ENCODE results near the gene LYVE1. TPM values are rescaled to one million over a fixed set of nuclear protein-coding genes. Genes with fewer than 3 reads are reported as not detected.

LYVE1 gene
- total RNA-seq, 2 donors from 2014 or later, result 6.9 to 31.4 TPM

GRCh38 chr11:10565493-10565892, 3.0 kb downstream of the LYVE1 start:
- no peak overlapping the region for H3K4me3 ChIP-seq
- DNase-seq (no peak), ATAC-seq (no peak)
- H3K27ac ChIP-seq, result no peak overlapping the region
- 92% methylated on average over 4 of the region's 4 CpGs for WGBS, 2 donors
- intact Hi-C loops (cut with DNase I), result no loop called here
- H3K27me3 ChIP-seq, result no peaks in the 10 kb centered on the region
- H3K36me3 ChIP-seq (replicated peaks in 1 of 2; ENCODE audit: insufficient read depth in 1 of 2, low read depth in 2 of 2), result no peaks in the 10 kb centered on the region
- no peaks in the 10 kb centered on the region for H3K9me3 ChIP-seq
- TF ChIP-seq, protein P1, sequence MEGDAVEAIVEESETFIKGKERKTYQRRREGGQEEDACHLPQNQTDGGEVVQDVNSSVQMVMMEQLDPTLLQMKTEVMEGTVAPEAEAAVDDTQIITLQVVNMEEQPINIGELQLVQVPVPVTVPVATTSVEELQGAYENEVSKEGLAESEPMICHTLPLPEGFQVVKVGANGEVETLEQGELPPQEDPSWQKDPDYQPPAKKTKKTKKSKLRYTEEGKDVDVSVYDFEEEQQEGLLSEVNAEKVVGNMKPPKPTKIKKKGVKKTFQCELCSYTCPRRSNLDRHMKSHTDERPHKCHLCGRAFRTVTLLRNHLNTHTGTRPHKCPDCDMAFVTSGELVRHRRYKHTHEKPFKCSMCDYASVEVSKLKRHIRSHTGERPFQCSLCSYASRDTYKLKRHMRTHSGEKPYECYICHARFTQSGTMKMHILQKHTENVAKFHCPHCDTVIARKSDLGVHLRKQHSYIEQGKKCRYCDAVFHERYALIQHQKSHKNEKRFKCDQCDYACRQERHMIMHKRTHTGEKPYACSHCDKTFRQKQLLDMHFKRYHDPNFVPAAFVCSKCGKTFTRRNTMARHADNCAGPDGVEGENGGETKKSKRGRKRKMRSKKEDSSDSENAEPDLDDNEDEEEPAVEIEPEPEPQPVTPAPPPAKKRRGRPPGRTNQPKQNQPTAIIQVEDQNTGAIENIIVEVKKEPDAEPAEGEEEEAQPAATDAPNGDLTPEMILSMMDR (IDR thresholded peaks at IDR 0.05), result no peak
- no peak for TF ChIP-seq POLR2A (IDR thresholded peaks at IDR 0.05)
- peaks cover 9% of the 10 kb centered on the region for H3K4me1 ChIP-seq

- peaks cover 9% of the 10 kb centered on the region for H3K4me1 ChIP-seq
- DNase-seq (no peak), ATAC-seq (no peak)
- H3K4me3 ChIP-seq, result no peak overlapping the region
- 37 to 55% methylated on average over 1 of the region's 1 CpG for WGBS, 2 donors
- no peak overlapping the region for H3K27ac ChIP-seq
- H3K27me3 ChIP-seq, result no peaks in the 10 kb centered on the region
- intact Hi-C loops (cut with DNase I), result no loop called here
- no peaks in the 10 kb centered on the region for H3K36me3 ChIP-seq (replicated peaks in 1 of 2; ENCODE audit: insufficient read depth in 1 of 2, low read depth in 2 of 2)
- no peaks in the 10 kb centered on the region for H3K9me3 ChIP-seq
- no peak for TF ChIP-seq POLR2A (IDR thresholded peaks at IDR 0.05)
- TF ChIP-seq, protein P1 (IDR thresholded peaks at IDR 0.05), result peak in 2 of 7 experiments; percentile 4 to 15
Observed at GRCh38 chr11:10564696-10565318, 3.7 kb downstream of the LYVE1 start.

- intact Hi-C loops (cut with DNase I), result no loop called here
- no peak for ATAC-seq
- WGBS, 2 donors, result 66 to 69% methylated on average over 3 of the region's 3 CpGs
- Histone ChIP-seq H3K36me3 (replicated peaks in 1 of 2; ENCODE audit: insufficient read depth in 1 of 2, low read depth in 2 of 2) (no peaks in the 10 kb centered on the region), H3K4me3 (no peak overlapping the region), H3K9me3 (no peaks in the 10 kb centered on the region), H3K27me3 (no peaks in the 10 kb centered on the region), H3K4me1 (peaks cover 9% of the 10 kb centered on the region), H3K27ac (no peak overlapping the region)
- DNase-seq, result no peak
- TF ChIP-seq POLR2A (IDR thresholded peaks at IDR 0.05), result no peak
- TF ChIP-seq, protein P1 (IDR thresholded peaks at IDR 0.05), result no peak
Observed at GRCh38 chr11:10564030-10564429, 4.4 kb downstream of the LYVE1 start.

DNA sequence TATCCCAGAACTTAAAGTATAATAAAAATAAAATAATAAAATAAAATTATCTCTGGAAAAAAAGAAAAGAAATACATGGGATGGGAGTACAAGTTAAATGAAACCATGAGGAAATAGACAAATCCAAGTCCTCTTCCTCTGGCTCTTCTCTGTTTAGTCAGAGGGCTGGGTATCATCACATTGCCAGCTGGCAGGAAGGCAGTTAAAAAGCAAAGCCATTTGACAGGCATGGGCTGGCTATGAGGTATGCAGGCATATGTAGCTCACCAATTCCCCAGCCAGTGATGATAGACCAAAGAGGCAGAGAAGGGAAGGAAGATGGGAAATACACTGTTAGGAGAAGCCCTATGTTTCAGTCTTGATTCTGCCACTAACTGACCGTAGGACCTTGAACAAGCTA, 6.5 kb downstream of the LYVE1 start:
- DNase-seq (no peak), ATAC-seq (no peak)
- TF ChIP-seq POLR2A (IDR thresholded peaks at IDR 0.05), result no peak
- TF ChIP-seq, protein P1 (IDR thresholded peaks at IDR 0.05), result no peak
- 81 to 88% methylated on average over 1 of the region's 1 CpG for WGBS, 2 donors
- H3K27ac ChIP-seq, result no peak overlapping the region
- no peaks in the 10 kb centered on the region for H3K27me3 ChIP-seq
- no peaks in the 10 kb centered on the region for H3K36me3 ChIP-seq (replicated peaks in 1 of 2; ENCODE audit: insufficient read depth in 1 of 2, low read depth in 2 of 2)
- no peaks in the 10 kb centered on the region for H3K9me3 ChIP-seq
- H3K4me3 ChIP-seq, result no peak overlapping the region
- no peaks in the 10 kb centered on the region for H3K4me1 ChIP-seq
- intact Hi-C loops (cut with DNase I), result no loop called here
